ENCODE measurements around the gene LCOR.

The LCOR gene

DNA sequence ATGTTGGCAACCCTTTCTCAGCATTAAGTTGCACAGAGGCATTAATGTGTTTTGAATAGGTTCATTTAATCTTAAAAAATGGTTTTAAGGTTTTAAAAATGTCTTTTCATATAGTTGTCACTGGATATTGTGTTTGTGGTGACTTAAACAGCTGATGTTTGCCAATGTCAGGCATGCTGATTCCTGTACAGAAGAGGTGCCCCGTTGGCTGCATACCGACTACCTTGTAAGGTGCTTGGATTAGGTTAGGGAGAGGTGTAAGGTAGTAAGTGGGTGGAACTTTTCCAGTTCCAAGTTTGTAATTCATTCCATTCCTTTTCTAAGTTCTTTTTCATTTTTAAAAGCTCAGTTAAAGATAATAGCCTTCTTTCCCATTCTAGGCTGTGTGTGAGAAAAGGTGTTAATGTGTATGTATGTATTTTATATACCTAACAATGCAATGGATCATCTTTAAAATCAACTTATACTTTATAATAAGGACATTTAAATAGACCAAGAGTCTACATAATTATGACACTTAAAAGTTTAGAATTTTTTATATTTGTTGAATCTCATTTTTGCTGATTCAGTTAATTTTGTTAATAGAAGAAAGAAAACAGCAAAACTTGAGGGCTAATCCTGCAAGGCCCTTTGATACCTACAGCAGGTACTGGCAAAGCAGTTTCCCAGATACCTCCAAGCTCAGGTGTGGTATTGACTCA lies 155.2 kb downstream of the LCOR start:
- DNase-seq (ENCODE audit: low read depth) = no peak

GRCh38 chr10:96987842-96988175 lies 155.7 kb downstream of the LCOR start:
- no peak for DNase-seq (ENCODE audit: low read depth)

- no peak for DNase-seq (ENCODE audit: low read depth)
These were observed 156.3 kb downstream of the LCOR start for GRCh38 chr10:96988426-96988825.

GRCh38 chr10:96991313-96991841 lies 159.3 kb downstream of the LCOR start:
- DNase-seq (ENCODE audit: low read depth) = peak; percentile 29

- no peak for DNase-seq (ENCODE audit: low read depth)
These were observed 160.6 kb downstream of the LCOR start for GRCh38 chr10:96992721-96993120.

GRCh38 chr10:96995851-96996250 lies 163.8 kb downstream of the LCOR start:
- no peak for DNase-seq (ENCODE audit: low read depth)

GRCh38 chr10:96996275-96996965 lies 164.3 kb downstream of the LCOR start:
- no peak for DNase-seq (ENCODE audit: low read depth)

DNA sequence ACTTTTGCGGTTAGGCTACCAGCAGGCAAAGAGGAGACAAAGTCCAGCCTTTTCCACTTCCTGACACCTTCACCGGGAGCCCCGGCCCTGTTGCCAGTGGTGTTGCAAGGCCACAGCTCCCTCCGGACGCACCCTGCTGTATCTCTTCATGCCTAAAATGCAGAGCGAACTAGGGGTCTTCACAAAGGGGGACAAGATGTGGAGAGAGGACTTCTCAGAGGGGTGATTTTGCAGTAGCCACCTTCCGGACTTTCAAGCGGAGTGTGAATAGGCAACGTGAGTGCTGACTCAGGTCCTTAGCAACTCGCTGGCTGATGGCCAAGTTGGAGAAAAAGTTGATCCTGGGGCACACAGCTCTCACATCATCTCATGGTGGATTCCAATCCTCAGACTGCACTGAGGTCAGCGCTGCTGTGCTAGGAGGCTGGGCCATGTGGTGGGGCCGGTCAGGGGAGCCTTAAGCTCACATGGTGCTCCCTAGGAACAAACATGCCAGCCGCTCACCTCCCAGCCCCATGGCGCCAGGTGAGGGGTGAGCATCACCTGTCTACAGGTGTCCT lies 166.3 kb downstream of the LCOR start:
- peak; percentile 36 for DNase-seq (ENCODE audit: low read depth)

GRCh38 chr10:96999337-96999736 lies 167.2 kb downstream of the LCOR start:
- no peak for DNase-seq (ENCODE audit: low read depth)

DNA sequence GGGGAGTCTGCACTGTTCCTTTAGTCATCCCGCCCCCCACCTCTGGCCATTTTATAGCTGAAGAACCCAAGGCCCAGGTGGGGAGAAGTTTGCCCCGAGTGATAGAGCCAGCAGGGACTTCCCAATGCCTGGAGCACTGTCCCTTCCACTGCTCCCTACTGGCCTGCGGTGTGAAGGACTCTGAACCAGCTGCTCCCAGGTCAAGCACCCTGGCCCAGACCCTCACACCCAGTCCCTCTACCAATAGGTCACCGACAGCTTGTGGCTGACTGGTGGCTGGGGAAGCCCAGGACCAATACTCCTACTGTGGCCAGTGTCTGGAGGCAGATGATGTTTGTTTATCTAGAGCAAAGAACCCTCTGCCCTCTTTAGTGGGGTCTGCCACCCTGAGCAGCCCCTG lies 167.9 kb downstream of the LCOR start:
- DNase-seq (ENCODE audit: low read depth) = no peak

- DNase-seq (ENCODE audit: low read depth) = no peak
These were observed 168.5 kb downstream of the LCOR start for GRCh38 chr10:97000487-97001182.

- DNase-seq (ENCODE audit: low read depth) = no peak
These were observed 169.3 kb downstream of the LCOR start for GRCh38 chr10:97001183-97001991.

- no peak for DNase-seq (ENCODE audit: low read depth)
These were observed 170.6 kb downstream of the LCOR start for GRCh38 chr10:97002670-97003069.

DNA sequence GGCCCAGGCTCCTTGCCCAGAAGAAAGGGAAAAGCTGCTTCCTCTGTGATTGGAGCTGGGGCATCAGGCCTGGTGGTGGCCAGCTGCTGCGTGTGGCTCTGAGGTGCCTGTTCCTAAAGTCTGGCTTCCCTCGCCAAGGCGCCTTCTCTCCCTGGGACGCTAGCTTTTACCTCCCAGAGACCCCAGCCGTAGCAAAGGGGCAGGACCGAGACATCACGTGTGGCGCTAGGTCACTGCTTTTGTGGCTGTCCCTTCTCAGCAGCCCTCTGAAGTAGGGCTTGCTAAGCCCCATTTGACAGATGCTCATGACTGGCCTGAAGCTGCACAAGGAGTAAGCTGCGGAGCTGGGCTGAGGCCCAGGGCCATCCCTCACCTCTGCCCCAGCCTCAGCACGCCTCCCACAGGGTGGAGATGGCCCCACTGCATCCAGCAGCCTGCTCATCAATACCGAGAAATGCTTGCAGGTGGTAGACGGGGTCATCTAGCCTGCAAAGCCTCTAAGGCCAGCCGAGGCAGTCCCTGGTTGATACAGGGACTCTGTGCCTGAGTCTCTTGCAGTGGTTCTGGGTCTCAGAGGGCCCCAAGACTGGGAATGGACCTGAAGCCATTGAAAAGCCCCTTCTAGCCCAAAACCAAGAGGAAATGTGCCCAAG lies 171.2 kb downstream of the LCOR start:
- no peak for DNase-seq (ENCODE audit: low read depth)

DNA sequence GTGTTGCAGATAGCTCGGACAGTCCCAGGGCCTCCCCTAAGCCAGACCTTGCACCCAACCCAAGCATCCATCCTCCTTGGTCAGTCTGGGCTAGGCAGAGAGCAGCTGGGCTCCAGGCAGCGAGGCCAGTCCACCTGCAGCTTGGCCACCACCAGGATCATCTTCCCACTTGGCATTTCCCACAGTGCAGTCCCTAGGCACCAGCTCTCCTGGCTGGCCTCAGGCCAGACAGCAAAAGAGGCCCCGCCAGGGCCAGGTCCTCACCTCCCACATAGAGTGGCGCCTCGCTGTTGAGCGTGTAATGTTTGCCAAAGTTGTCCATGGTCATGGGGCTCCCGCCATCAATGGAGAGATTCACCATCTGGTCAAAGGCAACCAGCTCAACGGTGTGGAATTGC lies 171.7 kb downstream of the LCOR start:
- no peak for DNase-seq (ENCODE audit: low read depth)

- no peak for DNase-seq (ENCODE audit: low read depth)
These were observed 172.5 kb downstream of the LCOR start for GRCh38 chr10:97004591-97004990.

GRCh38 chr10:97005349-97005748 lies 173.3 kb downstream of the LCOR start:
- DNase-seq (ENCODE audit: low read depth) = no peak

GRCh38 chr10:97006364-97006763 lies 174.3 kb downstream of the LCOR start:
- DNase-seq (ENCODE audit: low read depth) = no peak

DNA sequence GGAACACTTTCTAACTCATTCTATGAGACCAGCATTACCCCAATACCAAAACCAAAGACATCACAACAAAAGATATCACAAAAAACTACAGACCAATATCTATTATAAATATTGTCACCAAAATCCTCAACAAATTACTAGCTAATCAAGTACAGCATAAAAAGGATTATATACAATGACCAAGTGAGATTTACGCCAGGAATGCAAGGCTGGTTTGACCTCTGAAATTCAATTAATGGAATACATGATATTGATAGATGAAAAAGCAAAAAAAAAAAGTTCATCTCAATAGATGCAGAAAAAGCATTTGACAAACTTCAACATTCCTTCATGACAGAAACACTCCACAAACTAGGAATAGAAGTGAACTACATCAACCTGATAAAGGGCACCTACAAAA lies 175.3 kb downstream of the LCOR start:
- no peak for DNase-seq (ENCODE audit: low read depth)

- DNase-seq (ENCODE audit: low read depth) = no peak
These were observed 178.7 kb downstream of the LCOR start for GRCh38 chr10:97010695-97011206.

GRCh38 chr10:97011397-97011796 lies 179.3 kb downstream of the LCOR start:
- no peak for DNase-seq (ENCODE audit: low read depth)
